ENCODE data around the gene TINAGL1. TPM values are rescaled to one million over a fixed set of nuclear protein-coding genes. Genes with fewer than 3 reads are reported as not detected.

Gene TINAGL1
- total and polyA plus RNA-seq, 12 donors: 139 to 336 (median 203) TPM

- Histone ChIP-seq H3K27me3 (peaks cover 0 to 20% (median 0%) of the 10 kb centered on the region in 7 donors), H3K9me3 (no peaks in the 10 kb centered on the region), H3K36me3 (no peaks in the 10 kb centered on the region), H3K27ac (peak overlapping the region in 7 of 10 donors; percentile 29 to 74 (median 51)), H3K4me3 (peak overlapping the region in 3 of 10 donors; percentile 22 to 31 (median 26)), H3K4me1 (peaks cover 0 to 21% (median 12%) of the 10 kb centered on the region in 9 donors)
- peak; percentile 40 to 84 (median 70) for ATAC-seq
- TF ChIP-seq CTCF (IDR thresholded peaks at IDR 0.05): no peak
- no peak for DNase-seq
- WGBS, 2 donors: 49 to 52% methylated on average over 7 of the region's 7 CpGs
- intact Hi-C loops (cut with DNase I): loop anchor here (2.0 to 10.0 kb wide), 13 partner anchors 89 to 368 kb away; no protein-coding TSS in a partner anchor
Measured at GRCh38 chr1:31549809-31550620, 26.3 kb upstream of the TINAGL1 start.

GRCh38 chr1:31551208-31551607 is 25.1 kb upstream of the TINAGL1 start:
- H3K27me3 ChIP-seq: peaks cover 0 to 20% (median 0%) of the 10 kb centered on the region in 7 donors
- intact Hi-C loops (cut with DNase I): loop anchor here in 1 of 10 donors (10.0 kb wide), 1 partner anchor 226 kb away; no protein-coding TSS in a partner anchor
- DNase-seq (no peak), ATAC-seq (no peak)
- no peaks in the 10 kb centered on the region for H3K36me3 ChIP-seq
- TF ChIP-seq CTCF (IDR thresholded peaks at IDR 0.05): no peak
- H3K27ac ChIP-seq: no peak overlapping the region
- peaks cover 0 to 21% (median 12%) of the 10 kb centered on the region in 9 donors for H3K4me1 ChIP-seq
- WGBS, 2 donors: 93 to 97% methylated on average over 1 of the region's 1 CpG
- H3K9me3 ChIP-seq: no peaks in the 10 kb centered on the region
- no peak overlapping the region for H3K4me3 ChIP-seq

GRCh38 chr1:31552489-31552888 is 23.8 kb upstream of the TINAGL1 start:
- Histone ChIP-seq H3K27me3 (peaks cover 0 to 28% (median 0%) of the 10 kb centered on the region in 7 donors), H3K9me3 (no peaks in the 10 kb centered on the region), H3K27ac (no peak overlapping the region), H3K36me3 (no peaks in the 10 kb centered on the region), H3K4me3 (no peak overlapping the region), H3K4me1 (peaks cover 0 to 21% (median 12%) of the 10 kb centered on the region in 9 donors)
- intact Hi-C loops (cut with DNase I): loop anchor here in 1 of 10 donors (10.0 kb wide), 1 partner anchor 228 kb away; no protein-coding TSS in a partner anchor
- no peak for TF ChIP-seq CTCF (IDR thresholded peaks at IDR 0.05)
- no peak for DNase-seq
- ATAC-seq: no peak
- 96% methylated on average over 7 of the region's 7 CpGs for WGBS, 2 donors

- Histone ChIP-seq H3K27ac (no peak overlapping the region), H3K27me3 (peaks cover 0 to 27% (median 0%) of the 10 kb centered on the region in 7 donors), H3K9me3 (peaks cover 0 to 9% (median 0%) of the 10 kb centered on the region in 11 donors), H3K4me1 (no peaks in the 10 kb centered on the region), H3K36me3 (no peaks in the 10 kb centered on the region), H3K4me3 (no peak overlapping the region)
- WGBS, 2 donors: 80 to 82% methylated on average over 5 of the region's 5 CpGs
- intact Hi-C loops (cut with DNase I): loop anchor here in 1 of 10 donors (10.0 kb wide), 1 partner anchor 232 kb away; no protein-coding TSS in a partner anchor
- DNase-seq: no peak
- no peak for ATAC-seq
- no peak for TF ChIP-seq CTCF (IDR thresholded peaks at IDR 0.05)
Measured at GRCh38 chr1:31556481-31557006, 19.8 kb upstream of the TINAGL1 start.

Measured in heart right ventricle (tissue), 16 donors.